Keratinocyte (primary cell): ENCODE measurements around the gene SPAG9. TPM values are rescaled to one million over a fixed set of nuclear protein-coding genes. Genes with fewer than 3 reads are reported as not detected.
A peak's percentile ranks its signal among the peaks of the same experiment; 100 is the strongest.

ENCODE experiments used
- DNase-seq: peaks from one replicate; pipeline ENCODE4 v3.0.0-alpha.2; 2011; ENCODE audit warnings: low read depth, missing footprints, low spot score
- FAIRE-seq: peaks from 2 replicates; lab custom pipeline; 2011; peaks lifted over from hg19 to GRCh38; lab: Jason Lieb, UNC
- H2AFZ ChIP-seq: 2 replicates; pipeline ENCODE4 v1.6.0; 2012; ENCODE audit warnings: low read length, control low read depth, inconsistent platforms; ENCODE audit not compliant: control insufficient read depth
- H3K27ac ChIP-seq: 2 replicates; pipeline ENCODE4 v1.5.1; 2011; ENCODE audit warnings: low read length; ENCODE audit not compliant: control insufficient read depth, insufficient read depth
- H3K27me3 ChIP-seq: 3 replicates; pipeline ENCODE4 v1.6.0; 2011; ENCODE audit warnings: low read length; ENCODE audit not compliant: control insufficient read depth, insufficient read depth; ENCODE audit errors: extremely low read depth
- H3K36me3 ChIP-seq, 2 experiments: 2 replicates in 1 of 2; 3 replicates in 1 of 2; pipeline ENCODE4 v1.5.1; 2011; ENCODE audit warnings: low read length in 2 of 2, mild to moderate bottlenecking in 1 of 2; ENCODE audit not compliant: control insufficient read depth in 2 of 2, insufficient read depth in 2 of 2; ENCODE audit errors: extremely low read depth in 1 of 2
- H3K4me1 ChIP-seq: 3 replicates; pipeline ENCODE4 v1.5.1; 2011; ENCODE audit warnings: low read length; ENCODE audit not compliant: control insufficient read depth, insufficient read depth; ENCODE audit errors: extremely low read depth
- H3K4me2 ChIP-seq: 3 replicates; pipeline ENCODE4 v1.6.0; 2011; ENCODE audit warnings: low read depth, low read length; ENCODE audit not compliant: control insufficient read depth, insufficient read depth; ENCODE audit errors: extremely low read depth
- H3K4me3 ChIP-seq, 3 experiments: fragments of 200-600 bp in 1 of 3; sonication (generic) in 1 of 3; 2 replicates in 2 of 3; 3 replicates in 1 of 3; pipeline ENCODE4 v1.5.1; 2011 to 2016; ENCODE audit warnings: low read length in 3 of 3, mild to moderate bottlenecking in 3 of 3, control low read depth in 2 of 3, inconsistent platforms in 1 of 3, low read depth in 1 of 3, mixed read lengths in 1 of 3, mixed run types in 1 of 3, moderate library complexity in 1 of 3; ENCODE audit not compliant: control insufficient read depth in 2 of 3, insufficient read depth in 2 of 3; ENCODE audit errors: extremely low read depth in 1 of 3
- H3K79me2 ChIP-seq: 2 replicates; pipeline ENCODE4 v1.6.0; 2012; ENCODE audit warnings: low read length; ENCODE audit not compliant: control insufficient read depth, insufficient read depth
- H3K9ac ChIP-seq: 3 replicates; pipeline ENCODE4 v1.6.0; 2011; ENCODE audit warnings: low read length; ENCODE audit not compliant: control insufficient read depth, insufficient read depth; ENCODE audit errors: extremely low read depth
- H3K9me1 ChIP-seq: 3 replicates; pipeline ENCODE4 v1.6.0; 2011; ENCODE audit warnings: low read length; ENCODE audit not compliant: control insufficient read depth, insufficient read depth; ENCODE audit errors: extremely low read depth
- H3K9me3 ChIP-seq: 2 replicates; pipeline ENCODE4 v1.5.1; 2012; ENCODE audit warnings: low read depth, low read length; ENCODE audit not compliant: control insufficient read depth
- H4K20me1 ChIP-seq: 3 replicates; pipeline ENCODE4 v1.6.0; 2011; ENCODE audit warnings: low read length; ENCODE audit not compliant: control insufficient read depth, insufficient read depth; ENCODE audit errors: extremely low read depth
- CTCF ChIP-seq, 3 experiments: IDR thresholded peaks in 1 of 3; conservative IDR thresholded peaks in 1 of 3; optimal IDR thresholded peaks in 1 of 3; 2 replicates in 2 of 3; 3 replicates in 1 of 3; pipeline versions ENCODE3 to v1.5.1; 2011; ENCODE audit warnings: low read length in 3 of 3, mild to moderate bottlenecking in 3 of 3, moderate library complexity in 2 of 3, control low read depth in 1 of 3, inconsistent platforms in 1 of 3; ENCODE audit not compliant: insufficient read depth in 2 of 3; ENCODE audit errors: extremely low read depth in 1 of 3
- EZH2 ChIP-seq: IDR thresholded peaks from one replicate; pipeline ENCODE4 v1.6.1; 2012; ENCODE audit warnings: inconsistent platforms, mild to moderate bottlenecking, low read length, moderate library complexity
- dilution Hi-C: fragments of 300-500 bp; cut with MboI; formaldehyde crosslinking; loops from one replicate; pipeline ENCODE4 v1.7.0; 2020; ENCODE audit warnings: low sequenced_read_pairs; ENCODE audit not compliant: extremely low pct_ligation_motif_present
- polyA plus RNA-seq, 5 experiments: library from polyadenylated mRNA; depleted of rRNA in 3 of 5; stranded (reverse) in 3 of 5; stranded (forward) in 1 of 5; unstranded in 1 of 5; fragments of >200 nt; gene quantifications; 1 replicate in 1 of 5; 2 replicates in 3 of 5; 3 replicates in 1 of 5; pipeline versions ENCODE4 v1.2.1 to v1.2.3, GENCODE V29; 2011 to 2012; ENCODE audit warnings: missing spikeins in 2 of 5, low read depth in 1 of 5, low replicate concordance in 1 of 5

Gene SPAG9
- polyA plus RNA-seq, 1 donor (not counting 4 experiments of a cell fraction or from before 2014, with no cell fraction given): 43.1 TPM

GRCh38 chr17:50920041-50920410 lies 200.6 kb downstream of the SPAG9 start:
- no peak for TF ChIP-seq EZH2
- TF ChIP-seq CTCF (optimal IDR thresholded peaks at IDR 0.05 in 1 of 3, IDR thresholded peaks at IDR 0.05 in 1 of 3, conservative IDR thresholded peaks at IDR 0.05 in 1 of 3; ENCODE audit: extremely low read depth in 1 of 3, insufficient read depth in 2 of 3, low read length in 3 of 3): no peak
- Histone ChIP-seq H4K20me1 (no peaks in the 10 kb centered on the region), H3K4me1 (peaks cover 40% of the 10 kb centered on the region), H3K9me3 (no peaks in the 10 kb centered on the region), H3K4me3 (no peak overlapping the region), H3K27me3 (no peaks in the 10 kb centered on the region), H3K4me2 (peak overlapping the region; percentile 37), H2AFZ (no peak overlapping the region), H3K79me2 (no peaks in the 10 kb centered on the region), H3K36me3 (no peaks in the 10 kb centered on the region), H3K27ac (peak overlapping the region; percentile 74), H3K9ac (peak overlapping the region; percentile 61), H3K9me1 (no peaks in the 10 kb centered on the region)
- FAIRE-seq (no peak), DNase-seq (no peak)
- dilution Hi-C loops: no loop called here

GRCh38 chr17:50919321-50920040 lies 201.2 kb downstream of the SPAG9 start:
- H3K4me2 ChIP-seq: peak overlapping the region; percentile 37
- TF ChIP-seq CTCF (optimal IDR thresholded peaks at IDR 0.05 in 1 of 3, IDR thresholded peaks at IDR 0.05 in 1 of 3, conservative IDR thresholded peaks at IDR 0.05 in 1 of 3; ENCODE audit: extremely low read depth in 1 of 3, insufficient read depth in 2 of 3, low read length in 3 of 3): no peak
- no peak for TF ChIP-seq EZH2
- no peaks in the 10 kb centered on the region for H3K36me3 ChIP-seq

More at GRCh38 chr17:50919321-50920040, 201.2 kb downstream of the SPAG9 start:
- Histone ChIP-seq H3K27me3 (no peaks in the 10 kb centered on the region), H3K27ac (peak overlapping the region; percentile 74), H4K20me1 (no peaks in the 10 kb centered on the region), H3K9me3 (no peaks in the 10 kb centered on the region), H2AFZ (no peak overlapping the region), H3K9ac (peak overlapping the region; percentile 61), H3K4me3 (no peak overlapping the region), H3K79me2 (no peaks in the 10 kb centered on the region), H3K4me1 (peaks cover 40% of the 10 kb centered on the region), H3K9me1 (no peaks in the 10 kb centered on the region)
- dilution Hi-C loops: no loop called here
- FAIRE-seq (peak; percentile 76), DNase-seq (no peak)
